NK-92 (cell line): ENCODE data around the gene ID1.

Experiments used
- DNase-seq: peaks from one replicate; lab custom pipeline; 2025; ENCODE audit not compliant: unreplicated experiment; lab: John Stamatoyannopoulos, UW

Gene ID1, protein sequence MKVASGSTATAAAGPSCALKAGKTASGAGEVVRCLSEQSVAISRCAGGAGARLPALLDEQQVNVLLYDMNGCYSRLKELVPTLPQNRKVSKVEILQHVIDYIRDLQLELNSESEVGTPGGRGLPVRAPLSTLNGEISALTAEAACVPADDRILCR

DNA sequence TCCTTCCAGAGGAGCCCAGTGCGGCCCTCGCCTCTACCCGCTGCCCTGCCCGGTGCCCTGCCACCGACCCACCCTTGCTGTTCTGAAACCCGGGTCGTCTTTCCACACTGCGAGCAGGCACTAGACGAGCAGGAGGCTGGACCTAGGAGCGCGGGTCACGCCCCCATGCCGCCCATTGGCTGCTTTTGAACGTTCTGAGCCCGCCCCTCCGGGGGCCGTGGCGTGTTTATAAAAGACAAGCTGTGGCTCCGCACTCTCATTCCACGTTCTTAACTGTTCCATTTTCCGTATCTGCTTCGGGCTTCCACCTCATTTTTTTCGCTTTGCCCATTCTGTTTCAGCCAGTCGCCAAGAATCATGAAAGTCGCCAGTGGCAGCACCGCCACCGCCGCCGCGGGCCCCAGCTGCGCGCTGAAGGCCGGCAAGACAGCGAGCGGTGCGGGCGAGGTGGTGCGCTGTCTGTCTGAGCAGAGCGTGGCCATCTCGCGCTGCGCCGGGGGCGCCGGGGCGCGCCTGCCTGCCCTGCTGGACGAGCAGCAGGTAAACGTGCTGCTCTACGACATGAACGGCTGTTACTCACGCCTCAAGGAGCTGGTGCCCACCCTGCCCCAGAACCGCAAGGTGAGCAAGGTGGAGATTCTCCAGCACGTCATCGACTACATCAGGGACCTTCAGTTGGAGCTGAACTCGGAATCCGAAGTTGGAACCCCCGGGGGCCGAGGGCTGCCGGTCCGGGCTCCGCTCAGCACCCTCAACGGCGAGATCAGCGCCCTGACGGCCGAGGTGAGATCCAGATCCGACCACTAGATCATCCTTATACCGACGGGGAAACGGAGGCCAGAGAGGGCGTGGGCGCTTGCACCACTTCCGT is at the start of gene ID1:
ID1 (plus strand) TSS at position 259 of the 871 bp plus-strand sequence; CDS start at position 358, 99 bp downstream.
- peak; percentile 6 for DNase-seq

DNA sequence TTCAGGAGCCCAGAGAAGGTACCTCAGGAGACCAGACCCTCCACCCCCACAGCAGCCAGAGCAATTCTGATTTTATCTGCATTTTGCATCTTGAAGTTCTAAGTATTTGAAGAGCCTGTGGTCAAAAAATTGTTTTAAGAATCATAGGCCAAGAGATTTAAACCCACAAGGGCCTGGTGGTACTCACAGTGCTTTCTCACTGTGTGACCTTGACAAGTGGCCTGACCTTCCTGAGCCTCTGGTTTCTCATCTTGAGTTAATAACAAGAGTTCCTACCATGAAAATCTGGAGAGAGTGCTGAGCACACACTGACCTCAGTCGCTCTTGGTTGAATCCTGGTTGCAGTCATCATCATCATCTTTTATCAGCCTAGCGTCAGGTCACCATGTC is 45.4 kb upstream of the ID1 start:
- DNase-seq = no peak

DNA sequence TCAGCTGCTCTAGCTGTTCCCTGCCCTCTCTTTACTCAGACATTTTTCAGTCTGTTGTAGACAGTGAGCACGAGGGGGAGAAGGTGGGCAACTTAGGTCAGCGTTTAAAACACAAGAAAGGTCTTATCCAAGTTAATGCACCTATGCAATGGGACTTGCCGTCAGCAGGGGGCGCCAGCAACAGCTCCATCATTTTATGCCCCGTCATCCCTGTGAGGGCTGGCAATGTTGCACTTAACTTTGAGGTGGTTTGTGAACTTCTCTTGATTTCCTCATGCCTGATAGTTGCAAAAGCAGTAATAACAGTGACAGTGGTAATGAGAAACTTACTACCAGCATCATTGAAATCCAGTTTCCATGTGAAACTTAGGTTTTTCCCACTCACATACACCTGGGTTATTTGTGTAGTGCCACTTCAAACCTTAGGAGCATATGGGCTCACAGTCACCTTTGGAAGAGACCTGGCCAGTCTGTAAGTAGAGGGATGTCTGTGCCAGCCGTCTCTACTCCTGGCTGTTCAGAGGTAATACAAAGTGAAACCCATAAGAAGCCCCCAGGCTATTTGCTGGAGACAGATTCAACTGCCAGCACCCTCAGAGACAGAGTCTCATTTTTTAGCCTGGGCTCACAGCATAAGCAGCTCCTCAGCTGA is 44.9 kb upstream of the ID1 start:
- no peak for DNase-seq

DNA sequence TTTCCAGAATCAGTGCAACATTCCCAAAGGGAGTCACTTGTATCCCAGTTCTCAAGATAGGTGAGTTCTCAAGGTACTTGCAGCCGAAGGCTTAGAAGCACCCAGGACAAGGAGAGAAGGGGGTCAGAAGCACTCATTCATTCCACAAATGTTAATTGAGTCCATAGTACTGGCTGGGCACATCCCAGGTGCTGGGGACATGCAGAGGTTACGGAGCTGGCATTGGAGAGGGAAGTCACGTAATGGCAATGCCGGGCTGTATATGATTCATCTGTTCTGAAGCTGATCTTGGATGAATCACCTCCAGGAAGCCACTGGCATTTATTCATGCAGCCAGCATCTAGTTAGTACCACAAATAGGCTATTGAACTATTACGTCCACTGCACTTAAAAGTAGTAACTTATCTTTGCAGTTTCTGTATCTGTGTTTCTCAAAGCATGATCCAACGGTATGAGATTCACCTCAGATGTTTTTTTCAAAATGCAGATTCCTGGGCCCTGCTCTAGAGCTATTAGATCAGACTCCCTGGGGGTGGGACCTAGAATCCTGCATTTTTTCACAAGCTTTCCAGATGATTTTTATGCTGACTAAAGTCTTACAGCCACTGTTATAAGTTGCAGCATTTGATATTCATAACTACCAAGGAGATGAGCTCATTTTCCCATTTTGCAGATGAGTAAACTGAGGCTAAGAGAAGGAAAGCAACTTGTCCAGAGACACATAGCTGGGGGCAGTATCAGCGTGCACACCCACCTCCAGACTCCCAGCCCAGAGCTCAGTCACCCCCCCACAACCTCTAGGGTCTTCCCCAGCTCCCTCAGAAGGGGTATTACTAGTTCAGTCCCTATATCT is 44.1 kb upstream of the ID1 start:
- no peak for DNase-seq

DNA sequence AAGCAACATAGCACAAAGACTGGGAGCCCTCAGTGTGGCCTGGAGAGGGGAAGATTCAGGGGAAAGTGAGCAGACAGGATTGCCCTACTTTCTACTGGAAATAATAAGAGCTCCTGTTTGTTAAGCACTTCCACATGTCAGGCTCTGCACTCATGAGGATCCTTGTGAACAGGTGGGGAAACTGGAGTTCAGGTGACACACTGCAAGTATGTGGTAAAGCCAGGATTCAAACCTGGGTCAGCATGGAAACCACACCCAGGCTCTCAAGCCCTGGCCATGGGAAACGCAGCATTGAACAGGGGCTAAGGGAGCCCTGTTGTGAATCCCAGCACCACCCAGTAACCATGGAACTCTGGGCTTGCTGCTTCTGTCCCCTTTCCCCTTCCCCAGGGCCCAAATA is 42.8 kb upstream of the ID1 start:
- DNase-seq = no peak

DNA sequence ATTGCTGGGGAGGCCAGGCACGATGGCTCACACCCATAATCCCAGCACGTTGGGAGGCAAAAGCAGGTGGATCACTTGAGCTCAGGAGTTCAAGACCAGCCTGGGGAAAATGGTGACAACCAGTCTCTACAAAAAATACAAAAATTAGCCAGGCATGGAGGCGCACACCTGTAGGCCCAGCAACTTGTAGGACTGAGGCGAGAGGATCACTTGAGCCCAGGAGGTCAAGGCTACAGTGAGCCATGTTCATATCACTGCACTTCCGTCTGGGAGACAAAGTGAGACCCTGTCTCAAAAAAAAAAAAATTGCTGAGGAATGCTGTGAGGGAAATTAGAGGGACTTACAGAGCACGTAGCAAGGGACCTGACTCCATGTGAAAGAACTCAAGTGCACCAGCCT is 40.8 kb upstream of the ID1 start:
- DNase-seq = no peak

DNA sequence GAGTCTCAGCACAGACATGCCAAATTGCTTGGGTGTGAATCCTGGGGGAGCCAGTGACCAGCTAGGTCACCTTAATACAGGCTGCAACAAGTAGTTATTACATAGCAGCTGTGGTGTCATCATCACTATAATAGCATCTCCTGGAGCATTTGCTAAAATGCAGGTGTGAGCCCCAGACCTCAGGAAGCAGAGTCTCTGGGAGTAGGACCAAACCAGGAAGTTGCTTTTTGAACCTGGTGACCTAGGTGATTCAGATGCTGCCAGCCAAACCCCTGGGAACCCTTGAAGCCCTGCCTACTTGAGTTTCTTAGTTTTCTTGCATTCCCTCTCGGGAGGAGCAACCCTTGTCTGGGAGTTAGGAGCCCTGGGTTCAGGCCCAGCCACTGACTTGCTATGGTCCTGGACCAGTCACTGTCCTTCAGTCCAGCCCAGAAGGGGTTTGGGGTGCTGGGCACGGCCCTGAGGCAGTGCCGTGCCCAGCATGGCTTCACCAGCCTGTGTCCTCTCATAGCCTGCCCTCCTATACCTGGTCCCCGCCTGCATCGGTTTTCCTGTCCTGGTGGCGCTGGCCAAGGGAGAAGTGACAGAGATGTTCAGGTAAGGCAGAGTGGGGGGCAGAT is 39.3 kb upstream of the ID1 start:
- no peak for DNase-seq

DNA sequence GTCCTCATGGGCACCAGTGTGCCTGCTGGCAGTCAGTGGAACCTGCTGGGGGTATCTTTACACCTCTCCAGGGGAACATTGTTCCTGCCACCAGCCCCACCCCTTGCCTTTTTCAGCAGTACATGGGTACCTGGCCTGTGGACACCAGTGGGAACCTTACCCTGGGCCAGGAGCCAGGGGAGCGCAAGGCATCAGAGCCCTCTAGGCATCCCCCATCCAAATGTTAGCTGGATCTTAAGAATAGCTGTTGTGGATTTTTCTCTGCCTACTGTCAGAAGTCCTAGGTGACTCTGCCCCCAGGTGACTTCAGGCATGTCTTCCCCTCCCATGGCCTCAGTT is 38.8 kb upstream of the ID1 start:
- no peak for DNase-seq

DNA sequence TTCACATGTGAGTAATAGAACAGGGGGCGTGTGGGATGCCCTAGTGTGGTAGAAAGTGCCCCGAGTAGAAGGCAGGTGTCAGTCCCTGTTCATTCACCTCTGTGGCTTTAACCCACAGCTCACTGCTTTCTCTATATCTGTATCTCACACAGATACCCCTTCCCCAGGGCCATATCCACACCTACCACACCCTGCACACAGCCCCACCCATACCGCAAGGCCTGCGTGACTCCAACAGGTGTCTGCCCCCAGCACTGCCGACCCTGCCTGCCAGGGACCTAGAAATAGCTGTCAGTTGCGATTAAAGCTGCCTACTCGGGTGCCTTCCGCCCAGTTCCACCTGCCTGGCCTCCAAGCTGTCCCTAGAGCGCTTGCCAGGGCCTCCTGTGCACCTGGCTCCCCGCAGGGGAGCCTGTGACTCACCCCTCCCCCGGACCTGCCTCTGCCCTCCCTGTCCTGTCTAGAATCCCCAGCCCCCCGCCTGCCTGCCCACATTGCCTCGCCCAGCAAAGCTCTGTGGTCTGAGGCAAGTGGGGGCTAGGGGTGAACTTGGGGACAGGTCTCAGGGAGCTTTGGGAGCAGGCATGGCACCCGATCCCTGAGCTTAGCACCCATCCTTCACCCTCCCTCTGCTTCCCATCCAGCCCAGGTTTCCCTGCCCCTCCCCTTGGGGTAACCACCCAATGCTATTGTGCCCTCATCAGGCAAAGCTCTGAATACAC is 38.3 kb upstream of the ID1 start:
- DNase-seq = no peak

DNA sequence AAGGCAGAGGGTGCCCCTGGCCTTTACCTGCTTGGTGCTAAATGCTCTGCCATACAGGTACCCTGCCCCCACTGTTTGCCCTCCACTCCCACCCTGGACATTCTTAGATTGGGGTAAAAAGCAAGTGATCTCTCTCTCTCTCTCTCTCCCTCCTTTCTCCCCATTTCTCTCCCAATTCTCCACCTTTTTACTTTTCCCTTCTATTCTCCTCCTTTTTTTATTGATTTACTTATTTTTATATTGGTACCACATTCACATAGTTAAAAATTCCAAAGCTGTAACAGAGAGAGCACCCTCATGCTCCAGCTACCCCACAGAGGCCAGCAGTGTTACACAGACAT is 37.7 kb upstream of the ID1 start:
- no peak for DNase-seq

DNA sequence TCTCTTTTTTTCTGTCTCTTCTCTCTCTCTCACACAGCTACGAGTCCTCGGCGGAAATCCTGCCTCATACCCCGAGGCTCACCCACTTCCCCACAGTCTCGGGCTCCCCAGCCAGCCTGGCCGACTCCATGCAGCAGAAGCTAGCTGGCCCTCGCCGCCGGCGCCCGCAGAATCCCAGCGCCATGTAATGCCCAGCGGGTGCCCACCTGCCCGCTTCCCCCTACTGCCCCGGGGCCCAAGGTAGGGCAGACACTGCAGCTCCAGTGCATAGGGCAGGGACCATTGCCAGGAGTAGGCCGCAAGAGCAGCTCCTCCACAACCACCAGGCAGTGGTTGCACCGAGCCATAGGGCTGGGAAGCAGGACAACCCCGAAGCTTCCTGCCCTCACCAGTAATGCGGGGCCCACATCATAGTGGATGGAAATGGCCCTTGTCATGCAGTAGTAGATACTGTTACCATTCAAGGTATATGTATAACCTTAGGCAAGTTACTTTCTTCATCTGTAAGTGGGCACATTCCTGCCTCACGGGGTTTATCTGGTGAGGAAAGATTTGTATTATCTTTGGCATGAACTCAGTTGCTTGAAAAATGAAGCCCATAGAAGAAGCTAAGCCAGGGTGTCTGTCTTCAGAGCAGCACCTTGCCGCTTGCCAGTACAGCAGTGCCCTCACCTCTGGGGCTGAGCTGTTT is 36.9 kb upstream of the ID1 start:
- DNase-seq = no peak

DNA sequence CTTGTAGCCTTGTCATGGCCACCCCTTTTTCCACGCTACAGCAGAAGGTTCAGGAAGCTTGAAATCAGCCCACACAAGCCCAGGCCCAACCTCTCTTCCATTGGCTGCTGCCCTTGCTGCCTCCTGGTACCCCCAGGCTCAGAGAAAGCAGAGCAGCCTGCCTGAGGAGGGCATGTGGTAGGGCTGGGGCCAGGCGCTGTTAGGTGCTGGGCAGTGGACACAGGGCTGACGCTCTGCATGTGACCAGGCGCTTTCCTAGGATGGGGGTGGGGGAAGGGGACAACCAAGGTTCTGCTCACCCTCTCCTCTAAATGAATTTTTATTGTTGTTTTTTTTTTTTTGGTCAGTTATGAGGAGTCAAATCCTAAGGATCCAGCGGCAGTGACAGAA is 36.3 kb upstream of the ID1 start:
- no peak for DNase-seq

DNA sequence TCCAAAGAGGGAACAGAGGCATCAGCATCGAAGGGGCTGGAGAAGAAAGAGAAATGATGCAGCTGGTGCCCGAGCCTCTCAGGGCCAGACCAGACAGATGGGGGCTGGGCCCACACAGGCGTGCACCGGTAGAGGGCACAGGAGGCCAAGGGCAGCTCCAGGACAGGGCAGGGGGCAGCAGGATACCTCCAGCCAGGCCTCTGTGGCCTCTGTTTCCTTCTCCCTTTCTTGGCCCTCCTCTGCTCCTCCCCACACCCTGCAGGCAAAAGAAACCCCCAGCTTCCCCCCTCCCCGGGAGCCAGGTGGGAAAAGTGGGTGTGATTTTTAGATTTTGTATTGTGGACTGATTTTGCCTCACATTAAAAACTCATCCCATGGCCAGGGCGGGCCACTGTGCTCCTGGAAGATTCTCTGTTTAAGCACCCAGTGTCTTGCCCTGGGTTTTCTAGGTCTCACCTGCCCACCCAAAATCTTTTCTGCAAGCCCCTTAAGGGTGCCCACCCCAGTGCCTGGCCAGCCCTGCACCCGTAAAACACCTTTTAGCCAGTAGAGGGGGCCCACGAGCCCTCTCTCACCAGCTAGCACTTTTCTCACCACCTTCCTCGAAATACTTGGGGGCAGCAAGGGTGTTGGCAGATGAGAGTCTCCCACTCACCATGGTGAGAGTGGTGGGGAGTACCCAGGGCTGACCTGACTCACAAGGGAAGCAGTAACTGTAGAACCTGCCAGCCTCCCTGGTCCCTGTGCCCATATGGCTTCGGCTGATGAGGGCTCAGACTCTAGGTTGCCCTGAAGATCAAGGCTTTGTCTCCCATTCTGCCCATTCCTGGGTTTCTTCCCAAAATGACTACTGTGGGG is 35.7 kb upstream of the ID1 start:
- no peak for DNase-seq

DNA sequence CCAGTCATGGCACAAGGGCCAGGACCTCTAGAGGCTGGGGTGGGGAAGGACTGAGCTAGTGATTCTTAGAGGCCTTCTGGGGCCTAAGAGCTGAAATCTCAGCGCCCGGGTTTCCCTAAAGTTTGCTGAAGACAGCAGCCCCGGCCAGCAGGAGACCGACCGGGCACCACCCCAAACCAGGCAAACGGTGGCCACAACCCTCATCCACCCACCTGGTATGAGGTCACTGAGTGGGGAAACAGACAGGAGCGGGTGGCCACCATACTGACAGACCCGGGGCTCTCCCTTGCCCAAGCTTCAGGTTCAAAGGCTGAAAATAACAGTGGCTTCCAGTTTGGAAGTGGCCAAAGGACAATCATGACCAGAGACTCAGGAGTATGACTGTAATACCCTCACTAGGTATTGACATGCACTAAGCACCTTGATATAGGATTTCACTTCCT is 35.0 kb upstream of the ID1 start:
- DNase-seq = no peak

DNA sequence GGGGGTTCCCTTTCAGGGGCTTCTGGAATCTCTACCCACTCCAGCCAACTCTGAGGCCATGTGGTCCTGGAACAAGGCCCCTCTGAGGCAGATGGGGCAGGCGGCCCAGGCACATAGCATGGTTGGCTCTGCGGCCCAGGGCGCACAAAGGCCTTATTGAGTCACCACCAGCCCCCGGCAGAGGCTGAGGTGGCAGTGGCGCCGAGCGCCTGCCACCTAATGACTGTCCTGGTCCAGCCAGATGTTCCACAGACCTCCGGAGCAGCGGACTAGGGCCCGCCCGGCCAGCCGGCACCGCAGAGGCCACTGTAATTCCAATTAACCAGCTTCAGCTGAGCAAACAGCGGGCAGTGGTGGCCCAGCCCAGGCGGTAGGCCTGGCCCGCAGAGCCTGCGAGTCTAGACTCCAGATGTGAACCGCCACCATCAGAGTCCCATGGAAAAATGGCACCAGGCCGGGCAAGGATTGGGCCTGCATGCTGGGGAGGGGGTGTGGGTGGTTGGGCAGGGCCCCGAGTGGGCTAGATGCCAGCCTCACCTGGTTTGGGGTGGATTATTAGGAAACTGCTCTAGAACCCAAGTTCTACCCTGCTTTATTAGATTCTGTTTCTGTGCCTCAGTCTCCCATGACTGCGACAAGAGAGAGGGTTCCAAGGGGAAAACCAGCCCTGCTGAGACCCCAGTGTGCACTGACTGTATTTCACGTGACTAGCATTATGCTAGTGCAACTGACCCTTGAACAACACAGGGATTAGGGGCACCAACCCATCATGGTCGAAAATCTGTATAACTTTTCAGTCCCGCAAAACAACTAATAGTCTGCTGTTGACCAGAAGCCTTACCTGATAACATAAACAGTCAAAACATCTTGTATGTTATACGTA is 34.1 kb upstream of the ID1 start:
- DNase-seq = no peak

DNA sequence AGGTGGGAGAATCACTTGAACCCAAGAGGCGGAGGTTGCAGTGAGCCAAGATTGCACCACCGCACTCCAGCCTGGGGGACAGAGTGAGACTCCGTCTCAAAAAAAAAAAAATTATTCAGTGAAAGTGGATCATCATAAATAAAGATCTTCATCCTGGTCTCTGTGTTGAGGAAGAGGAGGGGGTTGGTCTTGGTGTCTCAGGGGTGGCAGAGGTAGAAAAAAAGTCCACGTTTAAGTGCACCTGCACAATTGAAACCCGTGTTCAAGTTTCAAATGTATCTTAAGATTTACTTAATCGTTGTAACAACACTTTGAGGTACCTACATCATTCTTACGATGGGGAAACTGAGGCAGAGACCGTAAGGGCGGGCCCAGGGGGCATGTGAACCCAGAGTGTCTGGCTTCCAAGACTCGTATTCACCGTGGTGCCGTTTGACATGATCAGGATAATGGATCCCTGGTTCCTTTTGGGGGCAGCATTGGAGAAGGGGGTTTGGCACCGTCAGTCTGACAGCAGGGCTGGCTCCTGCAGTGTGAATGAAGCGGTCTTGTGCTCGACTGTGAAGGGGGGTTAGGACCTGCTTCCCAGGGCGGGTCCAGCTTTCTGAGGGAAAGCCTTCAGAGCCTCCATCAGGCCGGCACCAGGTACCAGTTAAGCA is 32.9 kb upstream of the ID1 start:
- DNase-seq = no peak
